Uterus (tissue), 4 donors: Measurements from ENCODE around the gene DYNC1H1. TPM values are rescaled to one million over a fixed set of nuclear protein-coding genes. Genes with fewer than 3 reads are reported as not detected.

ENCODE experiments used
- DNase-seq, 2 donors: peaks; one replicate each; pipeline ENCODE4 v3.0.0-alpha.2; 2019 to 2020
- H3K27ac ChIP-seq, 2 donors: fragments of 200-600 bp; sonication (generic); 1 replicate in 1 of 2; 2 replicates in 1 of 2; pipeline ENCODE4 v1.5.1; 2016 to 2018
- H3K27me3 ChIP-seq, 2 donors: fragments of 200-600 bp; sonication (generic); one replicate each; pipeline ENCODE4 v1.5.1; 2018 to 2019; ENCODE audit warnings: control low read depth in 1 of 2
- H3K36me3 ChIP-seq, 2 donors: fragments of 200-600 bp; sonication (generic); one replicate each; pipeline ENCODE4 v1.5.1; 2019; ENCODE audit warnings: control low read depth in 1 of 2
- H3K4me1 ChIP-seq, 2 donors: fragments of 200-600 bp; sonication (generic); one replicate each; pipeline ENCODE4 v1.5.1; 2018 to 2019; ENCODE audit warnings: control low read depth in 1 of 2
- H3K4me3 ChIP-seq, 2 donors: fragments of 200-600 bp; sonication (generic); 1 replicate in 1 of 2; 2 replicates in 1 of 2; pipeline ENCODE4 v1.5.1; 2018 to 2019; ENCODE audit warnings: mild to moderate bottlenecking in 1 of 2
- H3K9me3 ChIP-seq, 2 donors: fragments of 200-600 bp; sonication (generic); one replicate each; pipeline ENCODE4 v1.5.1; 2019; ENCODE audit warnings: control low read depth in 1 of 2
- POLR2A ChIP-seq, 2 donors: fragments of 450-650 bp; IDR thresholded peaks; one replicate each; pipeline ENCODE4 v1.6.1; 2016; ENCODE audit warnings: antibody characterized with exemption in 2 of 2, mild to moderate bottlenecking in 1 of 2, moderate library complexity in 1 of 2
- intact Hi-C: fragments of 100-400 bp; cut with DNase I; formaldehyde crosslinking; loops from one replicate; pipeline ENCODE4 v1.15.1; 2023; ENCODE audit warnings: low total_unique reads
- total RNA-seq, 4 donors: library from RNA; depleted of rRNA in 3 of 4; stranded (reverse); fragments of >200 nt in 3 of 4; gene quantifications; one replicate each; pipeline versions ENCODE4 v1.1.0 to v1.2.4, GENCODE V29; 2014 to 2023
- TF ChIP-seq, protein P1 (sequence below), 4 experiments: fragments of 200-600 bp in 2 of 4; fragments of 450-650 bp in 2 of 4; sonication (generic) in 2 of 4; IDR thresholded peaks; one replicate each; pipeline ENCODE4 v1.5.1; 2016 to 2019; ENCODE audit warnings: antibody characterized with exemption in 4 of 4, mild to moderate bottlenecking in 2 of 4, moderate library complexity in 1 of 4
- donor health status: DM: yes; HTN: yes; CAD: no.

DYNC1H1 gene
- total RNA-seq, 4 donors from 2014 or later: 251 to 634 (median 479) TPM

DNA sequence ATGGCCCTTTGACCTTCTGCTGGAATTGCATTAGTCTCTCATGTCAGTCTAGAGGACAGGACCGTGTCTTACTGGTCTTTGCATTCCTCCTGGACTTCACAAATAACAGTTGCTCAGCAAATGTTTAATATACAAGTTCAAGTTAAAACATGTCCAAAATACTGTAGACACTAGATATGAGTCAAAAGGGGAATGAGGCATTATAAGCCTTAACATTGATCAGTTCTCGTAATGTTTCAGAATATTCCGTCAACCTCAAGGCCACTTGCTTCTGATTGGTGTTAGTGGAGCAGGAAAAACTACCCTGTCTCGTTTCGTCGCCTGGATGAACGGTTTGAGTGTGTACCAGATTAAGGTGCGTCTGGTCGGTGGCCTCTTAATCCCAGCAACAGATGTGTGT is 62.6 kb downstream of the DYNC1H1 start:
- H3K27me3 ChIP-seq: no peaks in the 10 kb centered on the region
- H3K36me3 ChIP-seq: no peaks in the 10 kb centered on the region
- intact Hi-C loops: no loop called here
- no peak overlapping the region for H3K4me3 ChIP-seq
- no peaks in the 10 kb centered on the region for H3K4me1 ChIP-seq
- DNase-seq: no peak
- H3K9me3 ChIP-seq: no peaks in the 10 kb centered on the region
- TF ChIP-seq POLR2A (IDR thresholded peaks at IDR 0.05): no peak
- TF ChIP-seq, protein P1, sequence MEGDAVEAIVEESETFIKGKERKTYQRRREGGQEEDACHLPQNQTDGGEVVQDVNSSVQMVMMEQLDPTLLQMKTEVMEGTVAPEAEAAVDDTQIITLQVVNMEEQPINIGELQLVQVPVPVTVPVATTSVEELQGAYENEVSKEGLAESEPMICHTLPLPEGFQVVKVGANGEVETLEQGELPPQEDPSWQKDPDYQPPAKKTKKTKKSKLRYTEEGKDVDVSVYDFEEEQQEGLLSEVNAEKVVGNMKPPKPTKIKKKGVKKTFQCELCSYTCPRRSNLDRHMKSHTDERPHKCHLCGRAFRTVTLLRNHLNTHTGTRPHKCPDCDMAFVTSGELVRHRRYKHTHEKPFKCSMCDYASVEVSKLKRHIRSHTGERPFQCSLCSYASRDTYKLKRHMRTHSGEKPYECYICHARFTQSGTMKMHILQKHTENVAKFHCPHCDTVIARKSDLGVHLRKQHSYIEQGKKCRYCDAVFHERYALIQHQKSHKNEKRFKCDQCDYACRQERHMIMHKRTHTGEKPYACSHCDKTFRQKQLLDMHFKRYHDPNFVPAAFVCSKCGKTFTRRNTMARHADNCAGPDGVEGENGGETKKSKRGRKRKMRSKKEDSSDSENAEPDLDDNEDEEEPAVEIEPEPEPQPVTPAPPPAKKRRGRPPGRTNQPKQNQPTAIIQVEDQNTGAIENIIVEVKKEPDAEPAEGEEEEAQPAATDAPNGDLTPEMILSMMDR (IDR thresholded peaks at IDR 0.05): no peak
- no peak overlapping the region for H3K27ac ChIP-seq

DNA sequence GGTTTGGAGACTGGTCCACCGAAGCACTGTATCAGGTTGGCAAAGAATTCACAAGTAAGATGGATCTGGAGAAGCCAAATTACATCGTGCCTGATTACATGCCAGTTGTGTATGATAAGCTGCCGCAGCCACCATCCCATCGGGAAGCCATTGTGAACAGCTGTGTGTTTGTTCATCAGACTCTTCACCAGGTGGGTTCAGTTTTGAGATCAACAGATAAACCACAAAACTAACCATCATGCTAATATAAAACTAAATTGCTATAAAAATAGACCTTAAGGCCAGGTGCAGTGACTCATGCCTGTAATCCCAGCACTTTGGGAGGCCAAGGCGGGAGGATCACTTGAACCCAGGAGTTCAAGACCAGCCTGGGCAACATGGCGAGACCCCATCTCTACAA is 63.6 kb downstream of the DYNC1H1 start:
- no peak for DNase-seq
- H3K36me3 ChIP-seq: no peaks in the 10 kb centered on the region
- TF ChIP-seq, protein P1 (IDR thresholded peaks at IDR 0.05): no peak
- TF ChIP-seq POLR2A (IDR thresholded peaks at IDR 0.05): no peak

GRCh38 chr14:102028733-102029132 is 64.4 kb downstream of the DYNC1H1 start:
- Histone ChIP-seq H3K4me3 (no peak overlapping the region), H3K27ac (no peak overlapping the region), H3K36me3 (no peaks in the 10 kb centered on the region), H3K9me3 (no peaks in the 10 kb centered on the region), H3K27me3 (no peaks in the 10 kb centered on the region), H3K4me1 (no peaks in the 10 kb centered on the region)
- DNase-seq: no peak
- TF ChIP-seq, protein P1 (IDR thresholded peaks at IDR 0.05): no peak
- TF ChIP-seq POLR2A (IDR thresholded peaks at IDR 0.05): no peak
- intact Hi-C loops: no loop called here

More for the DNA sequence above, 63.6 kb downstream of the DYNC1H1 start:
- H3K27me3 ChIP-seq: no peaks in the 10 kb centered on the region
- H3K4me1 ChIP-seq: no peaks in the 10 kb centered on the region
- intact Hi-C loops: no loop called here
- H3K27ac ChIP-seq: no peak overlapping the region
- H3K9me3 ChIP-seq: no peaks in the 10 kb centered on the region
- H3K4me3 ChIP-seq: no peak overlapping the region

DNA sequence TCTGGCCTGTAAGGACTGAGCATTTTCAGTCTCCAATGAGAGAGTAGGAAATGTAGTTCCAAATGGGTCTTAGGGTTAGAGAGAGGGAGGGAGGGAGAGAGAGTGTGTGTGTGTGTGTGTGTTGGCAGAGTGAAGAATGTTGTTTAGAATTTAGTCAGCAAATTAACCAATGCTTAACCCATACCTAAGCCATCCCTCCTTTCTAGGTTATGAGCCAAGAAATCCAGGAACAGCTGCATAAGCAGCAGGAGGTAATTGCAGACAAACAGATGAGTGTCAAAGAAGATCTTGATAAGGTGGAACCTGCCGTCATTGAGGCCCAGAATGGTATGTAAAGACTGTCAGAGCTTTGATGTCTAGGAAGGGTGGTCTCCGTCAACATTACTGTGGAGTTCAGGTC is 65.6 kb downstream of the DYNC1H1 start:
- DNase-seq: no peak
- Histone ChIP-seq H3K36me3 (no peaks in the 10 kb centered on the region), H3K27ac (no peak overlapping the region), H3K4me3 (no peak overlapping the region), H3K9me3 (no peaks in the 10 kb centered on the region), H3K4me1 (no peaks in the 10 kb centered on the region), H3K27me3 (no peaks in the 10 kb centered on the region)
- intact Hi-C loops: no loop called here
- TF ChIP-seq, protein P1 (IDR thresholded peaks at IDR 0.05): no peak
- TF ChIP-seq POLR2A (IDR thresholded peaks at IDR 0.05): no peak

GRCh38 chr14:102033241-102033640 is 68.9 kb downstream of the DYNC1H1 start:
- H3K4me3 ChIP-seq: no peak overlapping the region
- no peaks in the 10 kb centered on the region for H3K27me3 ChIP-seq
- no peaks in the 10 kb centered on the region for H3K4me1 ChIP-seq
- H3K27ac ChIP-seq: no peak overlapping the region
- TF ChIP-seq POLR2A (IDR thresholded peaks at IDR 0.05): no peak
- TF ChIP-seq, protein P1 (IDR thresholded peaks at IDR 0.05): no peak
- no peaks in the 10 kb centered on the region for H3K9me3 ChIP-seq
- intact Hi-C loops: no loop called here
- no peaks in the 10 kb centered on the region for H3K36me3 ChIP-seq
- no peak for DNase-seq
